C4-2B (cell line): ENCODE measurements around the gene HTD2.

Experiments used
- CTCF ChIP-seq: fragments of 450-650 bp; conservative IDR thresholded peaks from 2 replicates; pipeline ENCODE4 v1.5.1; 2017; ENCODE audit warnings: mild to moderate bottlenecking
- ZFX ChIP-seq: fragments of 450-650 bp; IDR thresholded peaks from 2 replicates; pipeline ENCODE4 v1.6.1; 2017

DNA sequence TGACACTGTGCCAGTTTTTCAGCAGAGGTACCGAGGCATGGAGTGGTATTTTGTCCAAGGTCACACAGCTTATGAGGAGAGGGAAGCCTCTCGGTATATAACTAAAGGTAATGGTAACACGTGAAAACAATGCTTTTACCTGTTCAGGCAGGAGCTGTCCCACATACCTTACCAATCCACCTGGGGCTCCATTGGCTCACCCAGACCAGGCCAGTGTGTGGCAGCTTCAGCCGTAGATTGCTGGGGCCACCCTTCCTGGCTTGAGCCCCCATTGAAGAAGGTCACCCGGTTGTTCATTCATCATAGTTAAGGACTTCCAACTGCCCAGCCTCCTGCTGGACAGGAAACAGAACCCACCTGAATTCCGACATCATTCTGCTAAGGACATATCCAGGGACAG lies 9.5 kb upstream of the HTD2 start:
- TF ChIP-seq CTCF (no peak), ZFX (no peak)
